MM.1S (cell line): ENCODE measurements around the gene ANKRD31.

ENCODE experiments used
- EZH2 ChIP-seq: fragments of 300-600 bp; sonication (generic); optimal IDR thresholded peaks from 2 replicates; pipeline ENCODE3; 2017; ENCODE audit warnings: low read depth, mild to moderate bottlenecking, antibody characterized with exemption, low read length, mixed read lengths
- EZH2phosphoT487 ChIP-seq: fragments of 300-600 bp; sonication (generic); IDR thresholded peaks from 2 replicates; pipeline ENCODE4 v1.6.1; 2018; ENCODE audit warnings: antibody characterized with exemption, low read length
- TF ChIP-seq, protein P1 (sequence below): fragments of 300-600 bp; sonication (generic); IDR thresholded peaks from 2 replicates; pipeline ENCODE4 v1.5.1; 2016; ENCODE audit warnings: antibody characterized with exemption, low read length, mixed read lengths

DNA sequence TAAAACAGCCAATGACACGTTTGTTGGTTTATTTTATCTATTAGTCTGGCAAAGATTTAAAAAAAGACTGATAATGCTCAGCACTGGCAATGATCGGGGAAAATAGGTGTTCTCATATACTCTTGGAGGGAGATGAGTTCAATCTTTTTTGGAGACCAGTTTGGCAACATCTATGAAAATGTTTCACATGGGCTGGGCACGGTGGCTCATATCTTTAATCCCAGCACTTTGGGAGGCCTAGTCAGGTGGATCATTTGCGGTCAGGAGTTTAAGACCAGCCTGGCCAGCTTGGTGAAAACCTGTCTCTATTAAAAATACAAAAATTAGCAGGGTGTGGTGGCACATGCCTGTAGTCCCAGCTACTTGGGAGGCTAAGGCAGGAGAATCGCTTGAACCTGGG lies 6.8 kb upstream of the ANKRD31 start:
- TF ChIP-seq, protein P1, sequence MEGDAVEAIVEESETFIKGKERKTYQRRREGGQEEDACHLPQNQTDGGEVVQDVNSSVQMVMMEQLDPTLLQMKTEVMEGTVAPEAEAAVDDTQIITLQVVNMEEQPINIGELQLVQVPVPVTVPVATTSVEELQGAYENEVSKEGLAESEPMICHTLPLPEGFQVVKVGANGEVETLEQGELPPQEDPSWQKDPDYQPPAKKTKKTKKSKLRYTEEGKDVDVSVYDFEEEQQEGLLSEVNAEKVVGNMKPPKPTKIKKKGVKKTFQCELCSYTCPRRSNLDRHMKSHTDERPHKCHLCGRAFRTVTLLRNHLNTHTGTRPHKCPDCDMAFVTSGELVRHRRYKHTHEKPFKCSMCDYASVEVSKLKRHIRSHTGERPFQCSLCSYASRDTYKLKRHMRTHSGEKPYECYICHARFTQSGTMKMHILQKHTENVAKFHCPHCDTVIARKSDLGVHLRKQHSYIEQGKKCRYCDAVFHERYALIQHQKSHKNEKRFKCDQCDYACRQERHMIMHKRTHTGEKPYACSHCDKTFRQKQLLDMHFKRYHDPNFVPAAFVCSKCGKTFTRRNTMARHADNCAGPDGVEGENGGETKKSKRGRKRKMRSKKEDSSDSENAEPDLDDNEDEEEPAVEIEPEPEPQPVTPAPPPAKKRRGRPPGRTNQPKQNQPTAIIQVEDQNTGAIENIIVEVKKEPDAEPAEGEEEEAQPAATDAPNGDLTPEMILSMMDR: no peak
- TF ChIP-seq EZH2 (no peak), EZH2phosphoT487 (no peak)
